ENCODE measurements around the gene RIPPLY2.
"Not testable (repeated sequence)": the region's sequence is repeated elsewhere in the genome, so short reads cannot be mapped to it uniquely, and the experiment has no call there.

Gene RIPPLY2, protein sequence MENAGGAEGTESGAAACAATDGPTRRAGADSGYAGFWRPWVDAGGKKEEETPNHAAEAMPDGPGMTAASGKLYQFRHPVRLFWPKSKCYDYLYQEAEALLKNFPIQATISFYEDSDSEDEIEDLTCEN

GRCh38 chr6:83853178-83854000 lies at the start of gene RIPPLY2:
TSS of gene RIPPLY2 (plus strand) at chr6:83853360. CDS start at chr6:83853417, 57 bp downstream.
- DNase-seq: no peak

DNA sequence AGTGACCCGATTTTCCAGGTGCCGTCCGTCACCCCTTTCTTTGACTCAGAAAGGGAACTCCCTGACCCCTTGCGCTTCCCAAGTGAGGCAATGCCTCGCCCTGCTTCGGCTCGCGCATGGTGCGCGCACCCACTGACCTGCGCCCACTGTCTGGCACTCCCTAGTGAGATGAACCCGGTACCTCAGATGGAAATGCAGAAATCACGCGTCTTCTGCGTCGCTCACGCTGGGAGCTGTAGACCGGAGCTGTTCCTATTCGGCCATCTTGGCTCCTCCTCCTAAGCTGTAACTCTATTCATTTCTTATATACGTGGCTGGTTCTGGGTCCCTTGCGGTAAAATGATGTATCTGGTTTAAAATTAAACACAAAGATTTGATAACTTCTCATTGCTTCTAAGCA lies 49.7 kb upstream of the RIPPLY2 start:
- DNase-seq: not testable (repeated sequence)

DNA sequence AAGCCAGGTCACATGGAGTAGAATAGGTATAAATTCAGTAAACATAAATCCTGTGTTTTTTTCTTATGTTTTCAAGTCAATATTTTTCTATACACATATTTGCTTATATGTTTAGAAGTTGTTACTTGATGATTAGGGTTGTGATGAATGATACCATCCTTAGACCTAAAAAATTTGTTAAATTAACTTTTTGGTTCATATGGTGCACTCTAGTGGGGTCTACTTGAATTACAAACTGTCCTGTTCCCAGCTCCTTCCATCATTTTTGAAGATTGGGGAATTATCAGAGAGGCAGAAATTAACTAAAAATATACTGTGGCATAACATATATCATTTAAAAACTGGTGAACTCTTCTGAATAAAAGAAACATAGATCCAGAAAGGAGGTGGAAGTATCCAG lies 48.3 kb upstream of the RIPPLY2 start:
- no peak for DNase-seq

GRCh38 chr6:83808005-83808404 lies 45.2 kb upstream of the RIPPLY2 start:
- DNase-seq: no peak

GRCh38 chr6:83808926-83809325 lies 44.2 kb upstream of the RIPPLY2 start:
- DNase-seq: no peak

DNA sequence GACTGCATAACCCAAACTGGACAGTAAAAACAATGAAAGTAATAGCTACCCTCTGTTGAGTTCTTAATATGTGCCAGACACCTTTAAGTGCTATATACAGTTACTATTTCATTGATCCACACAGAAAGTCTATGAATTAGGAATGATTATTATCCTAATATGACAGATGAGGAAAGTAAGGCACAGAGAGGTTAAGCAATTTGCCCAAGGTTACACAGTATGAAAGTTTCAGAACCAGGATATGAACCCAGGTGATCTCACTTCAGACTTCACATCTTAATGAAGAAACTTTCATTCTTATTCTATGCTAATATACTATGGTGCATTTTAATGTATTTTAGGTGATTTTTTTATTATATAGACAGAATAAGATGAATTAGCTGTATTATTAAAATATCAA lies 40.6 kb upstream of the RIPPLY2 start:
- no peak for DNase-seq

- no peak for DNase-seq
Measured at GRCh38 chr6:83815631-83816272, 37.4 kb upstream of the RIPPLY2 start.

DNA sequence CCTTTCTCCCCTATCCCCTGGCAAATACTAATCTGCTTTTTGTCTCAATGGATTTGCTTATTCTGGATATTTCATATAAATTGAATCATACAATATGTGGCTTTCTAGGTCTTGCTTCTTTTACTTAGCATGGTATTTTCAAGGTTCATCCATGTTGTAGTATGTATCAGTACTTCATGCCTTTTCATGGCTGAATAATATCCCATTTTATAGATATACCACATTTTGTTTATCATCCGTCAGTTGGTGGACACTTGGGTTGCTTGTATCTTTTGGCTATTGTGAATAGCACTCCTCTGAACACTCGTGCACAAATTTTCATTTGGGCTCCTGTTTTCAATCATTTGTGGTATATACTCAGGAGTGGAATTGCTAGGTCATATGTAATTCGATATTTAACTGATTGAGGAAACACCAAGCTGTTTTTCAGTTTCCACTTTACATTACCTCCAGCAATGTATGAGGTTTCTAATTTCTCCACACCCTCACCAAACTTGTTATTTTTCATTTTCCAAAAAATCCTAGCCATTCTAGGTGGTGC lies 30.5 kb upstream of the RIPPLY2 start:
- no peak for DNase-seq

DNA sequence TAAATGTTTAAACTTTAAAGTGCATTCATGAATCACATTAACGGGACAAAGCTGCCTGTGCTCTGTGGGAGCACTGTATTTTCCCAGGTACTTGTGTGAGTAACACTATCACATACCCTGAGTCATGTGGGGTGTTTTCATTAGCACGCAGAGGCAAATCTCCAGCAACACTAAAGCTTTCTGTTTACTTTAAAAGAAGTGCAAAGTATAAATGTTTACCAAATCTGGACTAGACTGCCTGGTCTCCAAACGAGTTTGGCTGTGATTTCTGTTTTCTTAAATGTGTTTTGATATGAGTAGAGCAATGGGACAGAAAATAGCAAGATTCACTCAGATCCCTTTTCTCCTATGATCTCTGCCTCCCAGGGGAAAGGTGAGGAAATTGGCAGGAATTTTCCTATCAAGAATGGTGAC lies 28.8 kb upstream of the RIPPLY2 start:
- no peak for DNase-seq

GRCh38 chr6:83824831-83825230 lies 28.3 kb upstream of the RIPPLY2 start:
- DNase-seq: no peak

- no peak for DNase-seq
Measured at GRCh38 chr6:83827050-83827449, 26.1 kb upstream of the RIPPLY2 start.

DNA sequence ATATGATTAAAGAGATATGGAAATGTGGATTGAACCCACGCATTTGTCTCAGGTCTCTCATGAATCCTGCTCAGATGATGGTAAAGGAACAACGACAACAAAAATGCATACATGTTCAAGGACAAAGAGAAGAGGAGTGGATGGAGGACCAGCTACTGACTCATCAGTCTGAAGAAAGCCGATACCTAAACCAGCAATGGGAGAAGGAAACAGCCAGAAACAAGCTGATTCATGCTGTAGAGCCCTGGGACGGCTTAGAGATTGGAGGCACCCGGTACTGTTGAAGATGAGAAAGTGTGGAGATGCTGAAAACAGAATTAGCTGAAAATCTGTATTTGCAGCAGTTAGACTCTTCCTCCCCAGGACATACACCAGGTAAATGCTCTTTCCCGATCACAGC lies 14.4 kb upstream of the RIPPLY2 start:
- no peak for DNase-seq

- DNase-seq: no peak
Measured at GRCh38 chr6:83844170-83844569, 9.0 kb upstream of the RIPPLY2 start.

GRCh38 chr6:83846291-83846690 lies 6.9 kb upstream of the RIPPLY2 start:
- DNase-seq: no peak

GRCh38 chr6:83847179-83847578 lies 6.0 kb upstream of the RIPPLY2 start:
- no peak for DNase-seq

DNA sequence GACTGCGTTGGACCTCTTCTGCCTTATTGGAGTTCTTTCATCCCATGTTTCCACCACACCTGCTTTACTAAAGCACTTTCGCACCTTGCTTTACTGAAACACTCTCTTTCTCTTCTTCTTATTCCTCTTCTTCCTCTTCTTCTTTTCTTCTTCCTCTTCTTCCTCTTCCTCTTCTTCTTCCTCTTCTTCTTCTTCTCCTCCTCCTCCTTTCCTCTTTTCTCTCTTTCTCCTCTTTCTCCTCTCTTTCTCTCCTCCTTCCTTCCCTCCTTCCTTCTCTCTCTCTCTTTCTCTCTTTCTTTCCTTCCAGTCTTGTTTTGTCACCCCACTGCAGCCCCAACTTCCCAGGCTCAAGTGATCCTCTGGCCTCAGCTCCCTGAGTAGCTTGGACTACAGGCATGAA lies 4.0 kb upstream of the RIPPLY2 start:
- no peak for DNase-seq

DNA sequence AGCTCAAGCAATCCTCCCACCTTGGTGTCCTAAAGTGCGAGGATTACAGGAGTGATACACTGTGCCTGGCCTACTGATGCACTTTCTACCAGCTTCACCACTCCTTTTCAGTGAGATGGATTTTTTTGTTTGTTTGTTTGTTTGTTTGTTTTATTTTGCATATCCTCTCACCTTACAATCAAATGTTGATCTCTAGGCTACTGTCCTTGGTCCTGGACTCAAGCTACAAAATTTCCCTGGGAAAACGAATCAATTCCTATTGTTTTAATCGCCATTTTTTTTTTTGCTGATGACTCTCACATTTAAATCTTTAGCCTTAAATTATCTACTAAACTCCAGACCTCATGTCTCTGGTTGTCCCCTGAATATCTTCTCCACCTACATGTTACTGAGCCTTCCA lies 3.5 kb upstream of the RIPPLY2 start:
- DNase-seq: no peak

GRCh38 chr6:83852528-83853177 lies 507 bp upstream of the RIPPLY2 start:
- no peak for DNase-seq

GRCh38 chr6:83854001-83854501 lies 891 bp downstream of the RIPPLY2 start:
- no peak for DNase-seq

DNA sequence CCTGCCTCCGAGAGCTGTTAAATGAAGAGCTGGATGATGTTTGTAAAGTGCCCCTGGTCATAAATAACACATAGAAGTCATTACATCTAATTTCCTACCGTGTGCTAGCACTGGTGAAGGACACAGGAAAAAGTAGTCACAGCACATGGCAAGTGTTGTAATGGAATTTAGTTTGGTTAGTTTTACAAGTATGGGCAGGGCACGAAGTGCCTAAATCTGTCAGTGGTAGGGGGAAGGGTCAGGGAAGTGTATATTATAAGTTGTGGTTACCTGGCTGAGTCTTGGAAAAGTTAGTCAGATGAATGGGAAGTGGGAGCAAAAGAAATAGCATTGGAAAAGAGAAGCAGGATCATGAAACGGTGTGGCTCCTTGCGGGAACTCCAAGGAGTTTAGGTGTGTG lies 1.6 kb downstream of the RIPPLY2 start:
- no peak for DNase-seq

DNA sequence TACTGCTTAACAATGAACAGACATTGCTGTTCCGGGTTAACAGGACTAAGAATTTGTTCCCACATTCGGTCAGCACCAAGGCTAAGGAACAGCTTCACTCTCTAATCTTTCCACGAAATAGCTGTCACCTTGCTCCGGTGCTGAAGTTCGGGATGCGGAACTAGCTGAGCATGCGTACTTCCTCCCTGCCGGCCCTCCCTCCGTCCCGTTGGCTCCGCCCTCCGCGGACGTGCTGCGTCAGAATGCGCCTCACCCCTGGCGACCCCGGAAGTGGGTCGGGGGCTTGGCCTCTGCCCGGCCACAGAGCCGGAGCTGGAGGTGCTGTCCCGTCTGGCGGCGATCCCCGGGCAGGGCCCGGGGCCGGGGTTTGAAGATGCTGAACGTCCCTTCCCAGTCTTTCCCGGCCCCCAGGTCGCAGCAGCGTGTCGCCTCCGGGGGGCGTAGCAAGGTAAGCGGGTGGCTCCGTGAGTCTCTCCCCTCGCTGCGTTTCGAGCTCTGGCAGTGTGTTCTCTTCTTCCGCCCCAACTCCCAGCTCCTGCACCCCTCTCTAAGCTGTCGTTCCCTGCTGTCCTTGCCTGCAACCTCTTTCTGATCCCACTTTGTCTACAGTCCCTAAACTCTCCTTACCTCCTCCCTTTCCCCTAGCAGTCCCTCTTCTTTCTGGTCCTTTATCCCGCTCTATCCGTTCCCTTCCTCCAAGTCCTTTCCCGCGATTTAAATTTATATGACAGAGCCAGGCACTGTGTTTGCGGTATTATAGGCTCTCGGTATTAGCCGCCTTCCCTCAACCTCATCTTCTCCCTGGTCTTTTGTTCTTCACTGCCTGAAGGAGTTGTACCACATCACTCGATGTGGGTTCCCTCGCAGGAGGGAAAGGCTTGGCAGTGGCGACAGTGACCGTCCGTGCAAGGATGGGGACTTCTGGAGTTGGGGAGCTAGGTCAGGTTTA lies 6.5 kb downstream of the RIPPLY2 start, which contains the start of gene CYB5R4:
TSS of gene CYB5R4 (plus strand) at position 280 of the 949 bp plus-strand sequence. CDS start at position 374, 94 bp downstream.
- DNase-seq: peak; percentile 95

DNA sequence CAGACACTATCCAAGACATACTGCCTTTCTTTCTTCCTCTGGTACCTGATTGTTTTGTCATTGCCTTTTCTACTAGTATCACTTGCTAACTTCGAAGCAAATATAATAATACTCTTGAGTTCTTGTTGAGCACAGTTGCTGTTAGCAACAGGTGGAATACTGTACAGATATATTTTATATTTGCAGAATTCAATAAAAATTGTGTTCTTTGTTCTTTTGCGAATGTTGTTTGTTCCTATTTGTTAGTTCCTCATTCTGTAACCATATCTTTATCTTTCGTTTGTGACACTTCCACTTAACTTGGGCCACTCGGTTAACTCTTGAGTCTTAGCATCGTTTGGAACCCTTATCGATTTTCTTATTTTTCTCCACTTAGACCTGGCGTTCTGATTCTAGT lies 7.2 kb downstream of the RIPPLY2 start:
- no peak for DNase-seq

All from activated naive CD4-positive, alpha-beta T cell treated with Interleukin-2 at 50 U/mL for 16 hours (primary cell).